Prostate gland (tissue), 2 donors: ENCODE results near the gene KIF21A. TPM values are rescaled to one million over a fixed set of nuclear protein-coding genes. Genes with fewer than 3 reads are reported as not detected.

Experiments used
- DNase-seq: peaks from one replicate; pipeline ENCODE4 v3.0.0-alpha.2; 2019; ENCODE audit warnings: low spot score
- H3K27ac ChIP-seq, 2 donors: fragments of 200-600 bp; sonication (generic); 2 replicates each; pipeline ENCODE4 v1.5.1; 2017 to 2019
- H3K27me3 ChIP-seq: fragments of 200-600 bp; sonication (generic); replicated peaks from 2 replicates; pipeline ENCODE4 v1.5.1; 2019; ENCODE audit not compliant: insufficient read depth
- H3K36me3 ChIP-seq, 2 donors: fragments of 200-600 bp; sonication (generic); 1 replicate in 1 of 2; 2 replicates in 1 of 2; pipeline versions ENCODE4 v1.5.1 to v1.8.1; 2017 to 2019
- H3K4me1 ChIP-seq: fragments of 200-600 bp; sonication (generic); replicated peaks from 2 replicates; pipeline ENCODE4 v1.5.1; 2019
- H3K4me3 ChIP-seq, 2 donors: fragments of 200-600 bp; sonication (generic); 2 replicates each; pipeline ENCODE4 v1.5.1; 2017 to 2019
- H3K9me3 ChIP-seq: fragments of 200-600 bp; sonication (generic); 2 replicates; pipeline ENCODE4 v1.5.1; 2017
- CTCF ChIP-seq, 4 experiments: fragments of 200-600 bp in 2 of 4; fragments of 450-650 bp in 2 of 4; sonication (generic) in 2 of 4; IDR thresholded peaks; 1 replicate in 3 of 4; 2 replicates in 1 of 4; pipeline ENCODE4 v1.5.1; 2016 to 2019; ENCODE audit warnings: antibody characterized with exemption in 4 of 4, mild to moderate bottlenecking in 2 of 4, moderate library complexity in 2 of 4
- POLR2A ChIP-seq: fragments of 450-650 bp; IDR thresholded peaks from one replicate; pipeline ENCODE4 v1.6.1; 2016; ENCODE audit warnings: antibody characterized with exemption, mild to moderate bottlenecking
- POLR2AphosphoS5 ChIP-seq: sonication (generic); formaldehyde crosslinking; IDR thresholded peaks from one replicate; pipeline ENCODE4 v1.6.1; 2017; ENCODE audit warnings: antibody characterized with exemption
- WGBS: methylation state at CpG from one replicate; pipeline ENCODE4 v1.1.5; 2018; 5-methylcytosine and 5-hydroxymethylcytosine counted together
- intact Hi-C: fragments of 100-400 bp; cut with DNase I; formaldehyde crosslinking; loops from one replicate; pipeline ENCODE4 v1.14.2; 2022
- total RNA-seq, 2 donors: library from RNA; depleted of rRNA; stranded (reverse); fragments of >200 nt; gene quantifications; one replicate each; pipeline ENCODE4 v1.1.0, GENCODE V29; 2016

The KIF21A gene
- total RNA-seq, 2 donors from 2014 or later = 36.2 to 57.9 TPM

- Histone ChIP-seq H3K27ac (no peak overlapping the region), H3K27me3 (no peaks in the 10 kb centered on the region), H3K4me1 (no peaks in the 10 kb centered on the region), H3K4me3 (no peak overlapping the region), H3K9me3 (no peaks in the 10 kb centered on the region), H3K36me3 (no peaks in the 10 kb centered on the region)
- intact Hi-C loops = no loop called here
- DNase-seq = no peak
- TF ChIP-seq POLR2A (no peak), POLR2AphosphoS5 (no peak), CTCF (IDR thresholded peaks at IDR 0.05) (no peak)
Observed at GRCh38 chr12:39403376-39403775, 39.5 kb downstream of the KIF21A start.

- no peak for DNase-seq
- H3K4me1 ChIP-seq = no peaks in the 10 kb centered on the region
- no peak for TF ChIP-seq POLR2A
- no peak for TF ChIP-seq CTCF (IDR thresholded peaks at IDR 0.05)
- no peak overlapping the region for H3K27ac ChIP-seq
- H3K4me3 ChIP-seq = no peak overlapping the region
- intact Hi-C loops = no loop called here
- H3K27me3 ChIP-seq = no peaks in the 10 kb centered on the region
- H3K9me3 ChIP-seq = no peaks in the 10 kb centered on the region
- no peaks in the 10 kb centered on the region for H3K36me3 ChIP-seq
Observed at GRCh38 chr12:39402922-39403321, 40.0 kb downstream of the KIF21A start.

- H3K4me3 ChIP-seq = no peak overlapping the region
- TF ChIP-seq POLR2AphosphoS5 (no peak), CTCF (IDR thresholded peaks at IDR 0.05) (no peak), POLR2A (no peak)
- H3K27ac ChIP-seq = no peak overlapping the region
- no peaks in the 10 kb centered on the region for H3K9me3 ChIP-seq
- H3K4me1 ChIP-seq = no peaks in the 10 kb centered on the region
- DNase-seq = no peak
- 76% methylated on average over 2 of the region's 2 CpGs for WGBS
- H3K36me3 ChIP-seq = no peaks in the 10 kb centered on the region
- intact Hi-C loops = no loop called here
- no peaks in the 10 kb centered on the region for H3K27me3 ChIP-seq
Observed at GRCh38 chr12:39401459-39401858, 41.5 kb downstream of the KIF21A start.

- Histone ChIP-seq H3K4me1 (no peaks in the 10 kb centered on the region), H3K27ac (no peak overlapping the region), H3K27me3 (no peaks in the 10 kb centered on the region), H3K36me3 (no peaks in the 10 kb centered on the region), H3K9me3 (no peaks in the 10 kb centered on the region), H3K4me3 (no peak overlapping the region)
- TF ChIP-seq CTCF (IDR thresholded peaks at IDR 0.05) (no peak), POLR2A (no peak), POLR2AphosphoS5 (no peak)
- 83% methylated on average over 6 of the region's 6 CpGs for WGBS
- DNase-seq = no peak
- intact Hi-C loops = no loop called here
Observed at GRCh38 chr12:39395866-39396265, 47.1 kb downstream of the KIF21A start.

GRCh38 chr12:39393890-39394289, 49.0 kb downstream of the KIF21A start:
- no peak for TF ChIP-seq POLR2AphosphoS5
- no peak for TF ChIP-seq POLR2A
- TF ChIP-seq CTCF (IDR thresholded peaks at IDR 0.05) = no peak
- H3K27me3 ChIP-seq = no peaks in the 10 kb centered on the region
- H3K36me3 ChIP-seq = no peaks in the 10 kb centered on the region
- H3K4me3 ChIP-seq = no peak overlapping the region
- H3K4me1 ChIP-seq = no peaks in the 10 kb centered on the region
- WGBS = 75% methylated on average over 5 of the region's 5 CpGs
- no peaks in the 10 kb centered on the region for H3K9me3 ChIP-seq
- intact Hi-C loops = no loop called here
- H3K27ac ChIP-seq = no peak overlapping the region
- DNase-seq = no peak
